Fibroblast of lung (primary cell): ENCODE data around the gene FBXL17. TPM values are rescaled to one million over a fixed set of nuclear protein-coding genes. Genes with fewer than 3 reads are reported as not detected.

Source experiments
- DNase-seq, 2 donors: peaks; one replicate each; pipeline versions ENCODE4 v3.0.0 to v3.0.0-alpha.2; 2010; ENCODE audit warnings: low read depth in 2 of 2
- H2AFZ ChIP-seq: 2 replicates; pipeline ENCODE4 v1.5.1; 2012; ENCODE audit warnings: low read length, control low read depth, inconsistent platforms
- H3K27ac ChIP-seq: 2 replicates; pipeline ENCODE4 v1.5.1; 2011; ENCODE audit warnings: low read length, control low read depth; ENCODE audit not compliant: insufficient read depth
- H3K27me3 ChIP-seq: 2 replicates; pipeline ENCODE4 v1.5.1; 2011; ENCODE audit warnings: mild to moderate bottlenecking, low read length; ENCODE audit not compliant: control insufficient read depth, insufficient read depth
- H3K36me3 ChIP-seq: 2 replicates; pipeline ENCODE4 v1.5.1; 2011; ENCODE audit warnings: low read length; ENCODE audit not compliant: control insufficient read depth, insufficient read depth
- H3K4me1 ChIP-seq: 2 replicates; pipeline ENCODE4 v1.5.1; 2011; ENCODE audit warnings: low read length; ENCODE audit not compliant: control insufficient read depth, insufficient read depth; ENCODE audit errors: extremely low read depth
- H3K4me2 ChIP-seq: 2 replicates; pipeline ENCODE4 v1.5.1; 2011; ENCODE audit warnings: low read length, control low read depth; ENCODE audit not compliant: insufficient read depth; ENCODE audit errors: extremely low read depth
- H3K4me3 ChIP-seq, 4 experiments: fragments of 200-600 bp in 1 of 4; sonication (generic) in 1 of 4; replicated peaks in 1 of 4; 2 replicates each; pipeline ENCODE4 v1.5.1; 2011 to 2016; ENCODE audit warnings: low read length in 4 of 4, low read depth in 3 of 4, mild to moderate bottlenecking in 3 of 4, control low read depth in 2 of 4, inconsistent platforms in 1 of 4, mixed read lengths in 1 of 4; ENCODE audit not compliant: insufficient read depth in 1 of 4; ENCODE audit errors: control extremely low read depth in 1 of 4
- H3K79me2 ChIP-seq: 2 replicates; pipeline ENCODE4 v1.5.1; 2012; ENCODE audit warnings: mild to moderate bottlenecking, low read length, inconsistent platforms; ENCODE audit not compliant: control insufficient read depth, insufficient read depth
- H3K9ac ChIP-seq: 2 replicates; pipeline ENCODE4 v1.5.1; 2011; ENCODE audit warnings: mild to moderate bottlenecking, low read length, control low read depth; ENCODE audit not compliant: insufficient read depth
- H3K9me3 ChIP-seq: 2 replicates; pipeline ENCODE4 v1.5.1; 2012; ENCODE audit warnings: low read depth, low read length; ENCODE audit not compliant: control insufficient read depth, insufficient read depth
- H4K20me1 ChIP-seq: 2 replicates; pipeline ENCODE4 v1.5.1; 2011; ENCODE audit warnings: low read length; ENCODE audit not compliant: control insufficient read depth, insufficient read depth; ENCODE audit errors: extremely low read depth
- CTCF ChIP-seq, 2 donors: IDR thresholded peaks in 1 of 2; conservative IDR thresholded peaks in 1 of 2; 1 replicate in 1 of 2; 2 replicates in 1 of 2; pipeline ENCODE4 v1.5.1; 2011 to 2012; ENCODE audit warnings: low read length in 2 of 2, control low read depth in 1 of 2, inconsistent platforms in 1 of 2, low read depth in 1 of 2, mild to moderate bottlenecking in 1 of 2
- EZH2 ChIP-seq: IDR thresholded peaks from 2 replicates; pipeline ENCODE4 v1.5.1; 2012; ENCODE audit warnings: low read length, control low read depth, mild to moderate bottlenecking; ENCODE audit errors: missing control alignments
- polyA plus RNA-seq, 2 donors: library from polyadenylated mRNA; depleted of rRNA in 1 of 2; stranded (reverse) in 1 of 2; unstranded in 1 of 2; fragments of >200 nt; gene quantifications; 2 replicates each; pipeline ENCODE4 v1.2.1, GENCODE V29; 2011 to 2012; ENCODE audit warnings: missing spikeins in 1 of 2
- total RNA-seq: library from RNA; depleted of rRNA; stranded (reverse); fragments of >200 nt; gene quantifications from 2 replicates; pipeline ENCODE4 v1.2.1, GENCODE V29; 2014

FBXL17 gene
- total and polyA plus RNA-seq, 2 donors (not counting 1 experiment from before 2014, with no cell fraction given): 7.1 to 8.3 TPM

DNA sequence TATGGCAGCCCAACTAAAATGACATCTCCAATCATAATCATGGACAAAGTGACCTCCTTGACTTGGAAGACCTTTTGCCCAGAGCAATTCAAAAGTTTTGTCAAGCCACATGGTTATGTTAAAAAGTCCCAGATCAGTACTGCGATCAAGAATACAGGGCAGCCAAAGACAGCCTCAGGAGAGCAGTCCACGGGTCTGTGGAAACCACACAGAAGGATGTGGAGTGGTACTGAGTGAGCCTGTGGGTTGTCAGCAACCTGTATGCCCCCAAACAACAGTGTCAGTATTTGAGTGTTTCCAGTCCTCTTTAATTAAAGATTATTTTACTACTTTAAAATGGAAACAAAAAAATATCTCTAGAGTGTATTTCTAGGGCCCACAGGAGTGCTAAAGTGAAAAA, 365.8 kb downstream of the FBXL17 start:
- H3K36me3 ChIP-seq: no peaks in the 10 kb centered on the region
- no peaks in the 10 kb centered on the region for H4K20me1 ChIP-seq
- H3K9ac ChIP-seq: no peak overlapping the region
- H3K27ac ChIP-seq: no peak overlapping the region
- no peak overlapping the region for H2AFZ ChIP-seq
- no peak for DNase-seq
- H3K79me2 ChIP-seq: no peaks in the 10 kb centered on the region
- no peaks in the 10 kb centered on the region for H3K27me3 ChIP-seq
- H3K4me2 ChIP-seq: no peak overlapping the region
- H3K4me1 ChIP-seq: no peaks in the 10 kb centered on the region
- no peaks in the 10 kb centered on the region for H3K9me3 ChIP-seq
- H3K4me3 ChIP-seq: no peak overlapping the region
- TF ChIP-seq CTCF (conservative IDR thresholded peaks at IDR 0.05 in 1 of 2, IDR thresholded peaks at IDR 0.05 in 1 of 2; ENCODE audit: low read depth in 1 of 2, low read length in 2 of 2) (no peak), EZH2 (no peak)

DNA sequence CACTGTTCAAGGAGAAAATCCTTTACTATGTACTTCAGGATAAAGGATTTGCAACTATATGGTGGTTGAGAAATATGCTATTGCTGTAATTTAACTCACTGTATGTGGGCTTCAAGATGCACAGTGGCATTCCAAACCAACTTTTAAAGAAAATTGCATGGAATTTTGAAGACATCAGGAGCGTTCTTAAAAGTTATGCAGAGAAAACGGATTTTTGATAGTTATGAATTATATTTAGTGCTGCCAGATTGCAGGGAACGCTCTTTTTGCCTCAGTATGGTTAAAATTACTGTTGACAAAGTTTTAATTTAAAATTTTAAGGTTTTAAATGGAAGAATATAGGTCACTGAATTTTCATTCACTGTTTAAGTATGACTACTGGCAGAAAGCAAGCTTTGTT, 375.1 kb downstream of the FBXL17 start:
- Histone ChIP-seq H3K79me2 (no peaks in the 10 kb centered on the region), H3K4me2 (no peak overlapping the region)

DNA sequence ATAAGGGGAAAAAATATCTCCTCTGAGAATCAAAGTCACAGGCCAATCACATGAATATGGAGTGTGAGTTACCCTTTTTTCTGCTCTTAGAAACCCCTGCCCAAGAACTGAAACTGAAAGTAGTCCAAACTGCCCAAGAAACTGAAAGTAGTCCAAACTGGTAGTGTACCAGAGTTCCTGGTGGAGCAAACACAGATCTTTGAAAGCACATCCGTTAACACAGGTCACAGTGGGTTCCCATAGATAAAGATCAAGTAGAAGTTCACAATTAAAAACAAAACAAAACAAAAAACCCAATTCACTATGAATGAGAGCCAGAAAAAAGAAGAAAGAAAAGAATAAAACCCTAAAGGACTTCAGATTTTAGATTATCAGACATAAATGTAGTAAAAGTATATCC, 378.7 kb downstream of the FBXL17 start:
- H2AFZ ChIP-seq: peak overlapping the region; percentile 78
- H3K9ac ChIP-seq: no peak overlapping the region
- H3K27ac ChIP-seq: no peak overlapping the region
- no peaks in the 10 kb centered on the region for H3K27me3 ChIP-seq
- no peaks in the 10 kb centered on the region for H3K9me3 ChIP-seq
- H3K4me1 ChIP-seq: no peaks in the 10 kb centered on the region
- no peaks in the 10 kb centered on the region for H3K79me2 ChIP-seq
- peak overlapping the region; percentile 87 for H3K4me2 ChIP-seq
- TF ChIP-seq EZH2: no peak
- no peak for TF ChIP-seq CTCF (conservative IDR thresholded peaks at IDR 0.05 in 1 of 2, IDR thresholded peaks at IDR 0.05 in 1 of 2; ENCODE audit: low read depth in 1 of 2, low read length in 2 of 2)
- H4K20me1 ChIP-seq: no peaks in the 10 kb centered on the region
- peak; percentile 54 to 80 for DNase-seq
- peak overlapping the region; percentile 21 to 38 (median 32) for H3K4me3 ChIP-seq
- no peaks in the 10 kb centered on the region for H3K36me3 ChIP-seq

More for the DNA sequence above, 375.1 kb downstream of the FBXL17 start:
- TF ChIP-seq CTCF (conservative IDR thresholded peaks at IDR 0.05 in 1 of 2, IDR thresholded peaks at IDR 0.05 in 1 of 2; ENCODE audit: low read depth in 1 of 2, low read length in 2 of 2) (no peak), EZH2 (no peak)
- Histone ChIP-seq H4K20me1 (no peaks in the 10 kb centered on the region), H3K4me3 (no peak overlapping the region), H3K27me3 (no peaks in the 10 kb centered on the region), H3K9me3 (no peaks in the 10 kb centered on the region), H3K27ac (no peak overlapping the region), H3K4me1 (no peaks in the 10 kb centered on the region), H3K9ac (no peak overlapping the region), H2AFZ (no peak overlapping the region), H3K36me3 (no peaks in the 10 kb centered on the region)
- no peak for DNase-seq
